A549 (cell line): ENCODE data around the gene SH3PXD2A. TPM values are rescaled to one million over a fixed set of nuclear protein-coding genes. Genes with fewer than 3 reads are reported as not detected.

Experiments used
- ATAC-seq, 2 experiments: fragments of 200-7000 bp in 1 of 2; fragments of >200 bp in 1 of 2; cut with Nextera tagmentation in 1 of 2; cut with Tn5 transposase in 1 of 2; 3 replicates each; pipeline versions ENCODE4 v1.8.0 to v1.9.1; 2018 to 2020; ENCODE audit warnings: mild to moderate bottlenecking in 1 of 2, moderate library complexity in 1 of 2
- CTCF ChIA-PET: fragments of 300-600 bp; sonication (Branson Sonifier 250); formaldehyde crosslinking; extraction: SDS; loops from one replicate; lab custom pipeline; 2021; ENCODE audit warnings: antibody characterized with exemption, inconsistent platforms; lab: Yijun Ruan, JAX
- POLR2A ChIA-PET: fragments of 350-600 bp; formaldehyde crosslinking; extraction: SDS; loops from one replicate; lab custom pipeline; 2021; ENCODE audit warnings: antibody characterized with exemption, inconsistent platforms; lab: Yijun Ruan, JAX
- DNase-seq, 2 experiments: peaks; one replicate each; pipeline versions ENCODE4 v3.0.0 to v3.0.0-alpha.2; 2011 to 2016; ENCODE audit warnings: low read depth in 1 of 2, low spot score in 1 of 2
- FAIRE-seq: peaks from 2 replicates; lab custom pipeline; 2011; peaks lifted over from hg19 to GRCh38; lab: Jason Lieb, UNC
- H3K27ac ChIP-seq, 2 experiments: fragments of >200 bp; sonication (Bioruptor Twin); formaldehyde crosslinking; 3 replicates each; pipeline ENCODE4 v1.5.1; 2016 to 2017
- H3K4me1 ChIP-seq: fragments of >200 bp; sonication (Bioruptor Twin); formaldehyde crosslinking; 3 replicates; pipeline ENCODE4 v1.6.1; 2016
- H3K4me2 ChIP-seq: fragments of >200 bp; sonication (Bioruptor Twin); formaldehyde crosslinking; 3 replicates; pipeline ENCODE4 v1.6.1; 2016
- H3K4me3 ChIP-seq: fragments of >200 bp; sonication (Bioruptor Twin); formaldehyde crosslinking; 3 replicates; pipeline ENCODE4 v1.5.1; 2016
- H3K9me3 ChIP-seq: fragments of >200 bp; sonication (Bioruptor Twin); formaldehyde crosslinking; 3 replicates; pipeline ENCODE4 v1.6.1; 2016
- ATOH8 ChIP-seq: fragments of 250-450 bp; sonication (Bioruptor Pico); IDR thresholded peaks from 2 replicates; pipeline ENCODE4 v1.5.0; 2020; ENCODE audit warnings: low read depth, mild to moderate bottlenecking, moderate library complexity
- CBX2 ChIP-seq: fragments of 200-600 bp; sonication (generic); IDR thresholded peaks from 2 replicates; pipeline ENCODE4 v1.6.1; 2016; ENCODE audit warnings: low read depth, mild to moderate bottlenecking, borderline replicate concordance
- CBX8 ChIP-seq: fragments of 200-600 bp; sonication (generic); IDR thresholded peaks from 2 replicates; pipeline ENCODE4 v1.6.1; 2016
- CHD2 ChIP-seq: fragments of 150-350 bp; IDR thresholded peaks from 2 replicates; pipeline ENCODE4 v1.6.1; 2014; ENCODE audit warnings: low read length; ENCODE audit not compliant: partially characterized antibody
- EHMT2 ChIP-seq: fragments of 200-600 bp; sonication (generic); IDR thresholded peaks from 2 replicates; pipeline ENCODE4 v1.6.1; 2016; ENCODE audit warnings: antibody characterized with exemption, low read depth, mild to moderate bottlenecking, moderate library complexity
- ESRRA ChIP-seq: fragments of 150-350 bp; IDR thresholded peaks from 2 replicates; pipeline ENCODE4 v1.6.1; 2014; ENCODE audit warnings: mild to moderate bottlenecking, low read length, borderline replicate concordance
- FOSB ChIP-seq: fragments of 250-450 bp; sonication (Bioruptor Pico); IDR thresholded peaks from 2 replicates; pipeline ENCODE4 v1.5.0; 2020; ENCODE audit warnings: mild to moderate bottlenecking, moderate library complexity
- GATA3 ChIP-seq: IDR thresholded peaks from 2 replicates; pipeline ENCODE4 v1.6.1; 2012; ENCODE audit warnings: borderline replicate concordance
- HDAC2 ChIP-seq: fragments of 200-600 bp; sonication (generic); IDR thresholded peaks from 2 replicates; pipeline ENCODE4 v1.6.1; 2016
- HEYL ChIP-seq: fragments of 250-450 bp; sonication (Bioruptor Pico); IDR thresholded peaks from 2 replicates; pipeline ENCODE4 v1.8.0; 2021; ENCODE audit warnings: mild to moderate bottlenecking, moderate library complexity
- HOXB5 ChIP-seq: fragments of 250-450 bp; sonication (Bioruptor Pico); IDR thresholded peaks from 2 replicates; pipeline ENCODE4 v1.5.0; 2020; ENCODE audit warnings: mild to moderate bottlenecking, moderate library complexity
- JUN ChIP-seq, 2 experiments: fragments of >200 bp; sonication (Bioruptor Twin); formaldehyde crosslinking; IDR thresholded peaks; 2 replicates in 1 of 2; 3 replicates in 1 of 2; pipeline ENCODE4 v1.6.1; 2016 to 2017
- MAFK ChIP-seq: fragments of 450-650 bp; IDR thresholded peaks from 2 replicates; pipeline ENCODE4 v1.6.1; 2014; ENCODE audit not compliant: partially characterized antibody
- MAZ ChIP-seq: fragments of 150-350 bp; IDR thresholded peaks from 2 replicates; pipeline ENCODE4 v1.6.1; 2014; ENCODE audit warnings: antibody characterized with exemption, low read depth, low read length, borderline replicate concordance
- NR3C1 ChIP-seq: fragments of >200 bp; sonication (Bioruptor Twin); formaldehyde crosslinking; IDR thresholded peaks from 3 replicates; pipeline ENCODE4 v1.6.1; 2017
- PBX3 ChIP-seq: IDR thresholded peaks from 2 replicates; pipeline ENCODE4 v1.6.1; 2012
- RARB ChIP-seq: fragments of 250-450 bp; sonication (Bioruptor Pico); IDR thresholded peaks from 2 replicates; pipeline ENCODE4 v1.8.0; 2021; ENCODE audit warnings: mild to moderate bottlenecking, moderate library complexity
- RNF2 ChIP-seq: fragments of 200-600 bp; sonication (generic); IDR thresholded peaks from 2 replicates; pipeline ENCODE4 v1.6.1; 2016; ENCODE audit warnings: low read depth, mild to moderate bottlenecking, antibody characterized with exemption, moderate library complexity, borderline replicate concordance
- TP53 ChIP-seq: fragments of 250-450 bp; sonication (Bioruptor Pico); IDR thresholded peaks from 2 replicates; pipeline ENCODE4 v1.5.0; 2021; ENCODE audit warnings: mild to moderate bottlenecking, moderate library complexity
- ZC3H11A ChIP-seq: fragments of 450-650 bp; IDR thresholded peaks from 2 replicates; pipeline ENCODE4 v1.6.1; 2014; ENCODE audit warnings: antibody characterized with exemption, mild to moderate bottlenecking
- ZFP36 ChIP-seq: fragments of 450-650 bp; IDR thresholded peaks from 2 replicates; pipeline ENCODE4 v1.6.1; 2014; ENCODE audit warnings: borderline replicate concordance; ENCODE audit not compliant: partially characterized antibody
- ZNF302 ChIP-seq: fragments of 250-450 bp; sonication (Bioruptor Pico); IDR thresholded peaks from 2 replicates; pipeline ENCODE4 v1.9.0; 2021; ENCODE audit warnings: inconsistent platforms, mild to moderate bottlenecking, moderate library complexity
- ZSCAN20 ChIP-seq: fragments of 250-450 bp; sonication (Bioruptor Pico); IDR thresholded peaks from 2 replicates; pipeline ENCODE4 v1.8.0; 2022; ENCODE audit warnings: mild to moderate bottlenecking, moderate library complexity
- WGBS: methylation state at CpG from one replicate; pipeline ENCODE4 v1.1.6; 2017; ENCODE audit errors: missing lambda C conversion rate; 5-methylcytosine and 5-hydroxymethylcytosine counted together
- polyA plus RNA-seq, 4 experiments: library from polyadenylated mRNA; depleted of rRNA in 3 of 4; stranded (reverse); fragments of >200 nt; fragmentation: RNase III in 1 of 4; extraction: RNeasy Plus Mini Kit Qiagen cat#74134 plus additional on column Dnase treatment in 1 of 4; gene quantifications; 2 replicates in 3 of 4; 3 replicates in 1 of 4; pipeline ENCODE4 v1.2.3, GENCODE V29; 2011 to 2017
- TF ChIP-seq, protein P1 (sequence below): fragments of 200-600 bp; sonication (generic); IDR thresholded peaks from 2 replicates; pipeline ENCODE4 v1.6.1; 2016; ENCODE audit warnings: antibody characterized with exemption, mild to moderate bottlenecking, moderate library complexity
- TF ChIP-seq, protein P2 (sequence below): fragments of 150-350 bp; IDR thresholded peaks from 2 replicates; pipeline ENCODE4 v1.6.1; 2014; ENCODE audit warnings: low read depth, mild to moderate bottlenecking, low read length
- TF ChIP-seq, protein P3 (sequence below): IDR thresholded peaks from 2 replicates; pipeline ENCODE4 v1.6.1; 2012

Gene SH3PXD2A
- polyA plus RNA-seq, 2 of the 4 experiments (the other 2 are of a cell fraction) = 2.4 to 3.9 TPM

GRCh38 chr10:103822107-103822716 lies 33.2 kb downstream of the SH3PXD2A start:
- CTCF ChIA-PET = interaction anchor here (0.8 to 1.7 kb wide), 4 partner anchors 9 to 110 kb away, joined by 3 to 4 read pairs (median 4); no protein-coding TSS in a partner anchor
- Histone ChIP-seq H3K4me1 (peaks cover 27% of the 10 kb centered on the region), H3K4me3 (no peak overlapping the region), H3K9me3 (no peaks in the 10 kb centered on the region), H3K27ac (peak overlapping the region in 1 of 2 experiments; percentile 19; a peak in 1 of 6 replicates), H3K4me2 (no peak overlapping the region)
- FAIRE-seq (no peak), ATAC-seq (no peak), DNase-seq (no peak)
- POLR2A ChIA-PET = no interaction called here
- TF ChIP-seq GATA3 (no peak), CBX2 (no peak), FOSB (CRISPR knock-in tag) (no peak), ZNF302 (CRISPR knock-in tag) (no peak), RNF2 (no peak), RARB (CRISPR knock-in tag) (no peak), NR3C1 (no peak), ZC3H11A (no peak), JUN (IDR thresholded peaks at IDR 0.05) (no peak), MAZ (no peak), ZSCAN20 (CRISPR knock-in tag) (no peak), ZFP36 (no peak), TP53 (CRISPR knock-in tag) (no peak), HOXB5 (CRISPR knock-in tag) (no peak), HDAC2 (no peak), HEYL (CRISPR knock-in tag) (no peak), MAFK (no peak)
- TF ChIP-seq, protein P1, sequence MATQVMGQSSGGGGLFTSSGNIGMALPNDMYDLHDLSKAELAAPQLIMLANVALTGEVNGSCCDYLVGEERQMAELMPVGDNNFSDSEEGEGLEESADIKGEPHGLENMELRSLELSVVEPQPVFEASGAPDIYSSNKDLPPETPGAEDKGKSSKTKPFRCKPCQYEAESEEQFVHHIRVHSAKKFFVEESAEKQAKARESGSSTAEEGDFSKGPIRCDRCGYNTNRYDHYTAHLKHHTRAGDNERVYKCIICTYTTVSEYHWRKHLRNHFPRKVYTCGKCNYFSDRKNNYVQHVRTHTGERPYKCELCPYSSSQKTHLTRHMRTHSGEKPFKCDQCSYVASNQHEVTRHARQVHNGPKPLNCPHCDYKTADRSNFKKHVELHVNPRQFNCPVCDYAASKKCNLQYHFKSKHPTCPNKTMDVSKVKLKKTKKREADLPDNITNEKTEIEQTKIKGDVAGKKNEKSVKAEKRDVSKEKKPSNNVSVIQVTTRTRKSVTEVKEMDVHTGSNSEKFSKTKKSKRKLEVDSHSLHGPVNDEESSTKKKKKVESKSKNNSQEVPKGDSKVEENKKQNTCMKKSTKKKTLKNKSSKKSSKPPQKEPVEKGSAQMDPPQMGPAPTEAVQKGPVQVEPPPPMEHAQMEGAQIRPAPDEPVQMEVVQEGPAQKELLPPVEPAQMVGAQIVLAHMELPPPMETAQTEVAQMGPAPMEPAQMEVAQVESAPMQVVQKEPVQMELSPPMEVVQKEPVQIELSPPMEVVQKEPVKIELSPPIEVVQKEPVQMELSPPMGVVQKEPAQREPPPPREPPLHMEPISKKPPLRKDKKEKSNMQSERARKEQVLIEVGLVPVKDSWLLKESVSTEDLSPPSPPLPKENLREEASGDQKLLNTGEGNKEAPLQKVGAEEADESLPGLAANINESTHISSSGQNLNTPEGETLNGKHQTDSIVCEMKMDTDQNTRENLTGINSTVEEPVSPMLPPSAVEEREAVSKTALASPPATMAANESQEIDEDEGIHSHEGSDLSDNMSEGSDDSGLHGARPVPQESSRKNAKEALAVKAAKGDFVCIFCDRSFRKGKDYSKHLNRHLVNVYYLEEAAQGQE = no peak
- TF ChIP-seq, protein P2, sequence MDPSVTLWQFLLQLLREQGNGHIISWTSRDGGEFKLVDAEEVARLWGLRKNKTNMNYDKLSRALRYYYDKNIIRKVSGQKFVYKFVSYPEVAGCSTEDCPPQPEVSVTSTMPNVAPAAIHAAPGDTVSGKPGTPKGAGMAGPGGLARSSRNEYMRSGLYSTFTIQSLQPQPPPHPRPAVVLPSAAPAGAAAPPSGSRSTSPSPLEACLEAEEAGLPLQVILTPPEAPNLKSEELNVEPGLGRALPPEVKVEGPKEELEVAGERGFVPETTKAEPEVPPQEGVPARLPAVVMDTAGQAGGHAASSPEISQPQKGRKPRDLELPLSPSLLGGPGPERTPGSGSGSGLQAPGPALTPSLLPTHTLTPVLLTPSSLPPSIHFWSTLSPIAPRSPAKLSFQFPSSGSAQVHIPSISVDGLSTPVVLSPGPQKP = no peak
- TF ChIP-seq, protein P3, sequence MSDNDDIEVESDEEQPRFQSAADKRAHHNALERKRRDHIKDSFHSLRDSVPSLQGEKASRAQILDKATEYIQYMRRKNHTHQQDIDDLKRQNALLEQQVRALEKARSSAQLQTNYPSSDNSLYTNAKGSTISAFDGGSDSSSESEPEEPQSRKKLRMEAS = no peak
- 84% methylated on average over 5 of the region's 5 CpGs for WGBS

- Histone ChIP-seq H3K4me1 (peaks cover 40% of the 10 kb centered on the region), H3K27ac (peak overlapping the region in 1 of 2 experiments; percentile 4; a peak in 1 of 6 replicates), H3K9me3 (no peaks in the 10 kb centered on the region), H3K4me2 (no peak overlapping the region), H3K4me3 (no peak overlapping the region)
- DNase-seq = no peak
- no peak for FAIRE-seq
- ATAC-seq = no peak
- ChIA-PET POLR2A (no interaction called here), CTCF (interaction anchor here (0.7 kb wide), 1 partner anchor 44 kb away, joined by 4 read pairs; no protein-coding TSS in a partner anchor)
- 78% methylated on average over 14 of the region's 19 CpGs for WGBS
- TF ChIP-seq ZNF302 (CRISPR knock-in tag) (no peak), CBX8 (no peak), EHMT2 (no peak), ESRRA (no peak), ATOH8 (no peak), PBX3 (no peak), CHD2 (no peak), HOXB5 (CRISPR knock-in tag) (no peak)
Observed at GRCh38 chr10:103820101-103821062, 35.0 kb downstream of the SH3PXD2A start.
